ENCODE measurements around the gene ANKRD35. TPM values are rescaled to one million over a fixed set of nuclear protein-coding genes. Genes with fewer than 3 reads are reported as not detected.

The ANKRD35 gene
- total and polyA plus RNA-seq, 2 experiments from 2014 or later, result 0.77 TPM; not detected in 1

DNA sequence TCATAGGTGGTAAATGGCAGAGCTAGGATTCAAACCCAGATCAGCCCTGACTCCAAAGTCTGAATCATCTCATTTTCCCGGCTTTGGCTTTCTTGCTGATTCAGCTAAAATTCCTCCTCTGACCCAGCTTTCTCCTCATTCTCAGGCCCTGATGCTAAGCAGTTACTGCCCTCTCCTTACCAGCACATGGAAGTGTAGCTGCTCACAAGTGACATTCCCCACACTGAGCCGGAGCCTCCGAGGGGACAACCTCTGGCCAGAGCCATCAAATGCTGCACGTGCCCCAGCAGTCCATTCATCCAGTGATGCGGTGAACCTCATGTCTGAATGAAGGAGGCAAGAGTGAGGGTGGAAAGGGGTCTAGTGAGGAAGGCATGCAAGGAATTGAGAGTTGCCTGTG is 13.1 kb upstream of the ANKRD35 start:
- no peak for TF ChIP-seq CTCF (IDR thresholded peaks at IDR 0.05; ENCODE audit: low read depth, low read length)
- Histone ChIP-seq H3K27ac (no peak overlapping the region), H3K4me3 (no peak overlapping the region), H3K9me3 (ENCODE audit: low read depth) (no peaks in the 10 kb centered on the region), H3K4me1 (ENCODE audit: low read depth) (no peaks in the 10 kb centered on the region), H3K36me3 (no peaks in the 10 kb centered on the region), H3K27me3 (no peaks in the 10 kb centered on the region)
- DNase-seq (ENCODE audit: low read depth in 1 of 2, low spot score in 1 of 2), result no peak

DNA sequence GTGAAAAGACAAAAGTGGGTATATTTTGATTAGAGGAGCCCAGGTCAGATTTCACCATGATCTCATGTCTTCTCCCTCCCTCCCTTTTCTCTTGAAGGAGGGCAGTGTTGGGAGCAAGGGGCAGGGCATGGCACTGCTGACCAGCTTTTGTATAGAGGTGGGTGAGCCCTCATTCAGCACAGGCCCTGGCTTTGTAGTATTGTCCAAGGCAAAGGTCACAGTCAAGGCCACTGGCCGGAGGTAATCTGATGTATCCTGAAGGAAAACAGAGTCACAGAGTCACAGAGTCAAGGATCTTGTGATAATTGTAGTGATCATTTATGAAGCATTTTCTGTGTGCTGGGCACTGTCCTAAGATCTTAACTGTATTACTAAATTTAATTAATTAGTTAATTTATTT is 12.3 kb upstream of the ANKRD35 start:
- no peak for DNase-seq (ENCODE audit: low read depth in 1 of 2, low spot score in 1 of 2)
- no peaks in the 10 kb centered on the region for H3K36me3 ChIP-seq
- H3K4me3 ChIP-seq, result no peak overlapping the region
- H3K4me1 ChIP-seq (ENCODE audit: low read depth), result peaks cover 4% of the 10 kb centered on the region
- no peak for TF ChIP-seq CTCF (IDR thresholded peaks at IDR 0.05; ENCODE audit: low read depth, low read length)
- no peaks in the 10 kb centered on the region for H3K9me3 ChIP-seq (ENCODE audit: low read depth)
- H3K27ac ChIP-seq, result no peak overlapping the region
- no peaks in the 10 kb centered on the region for H3K27me3 ChIP-seq

- no peak for DNase-seq (ENCODE audit: low read depth in 1 of 2, low spot score in 1 of 2)
- no peaks in the 10 kb centered on the region for H3K36me3 ChIP-seq
- H3K27ac ChIP-seq, result no peak overlapping the region
- no peak overlapping the region for H3K4me3 ChIP-seq
- peaks cover 18% of the 10 kb centered on the region for H3K4me1 ChIP-seq (ENCODE audit: low read depth)
- H3K27me3 ChIP-seq, result no peaks in the 10 kb centered on the region
- TF ChIP-seq CTCF (IDR thresholded peaks at IDR 0.05; ENCODE audit: low read depth, low read length), result no peak
- no peaks in the 10 kb centered on the region for H3K9me3 ChIP-seq (ENCODE audit: low read depth)
These were observed 9.8 kb upstream of the ANKRD35 start for GRCh38 chr1:145895471-145895870.

- Histone ChIP-seq H3K27me3 (no peaks in the 10 kb centered on the region), H3K4me1 (ENCODE audit: low read depth) (peaks cover 18% of the 10 kb centered on the region), H3K4me3 (no peak overlapping the region), H3K9me3 (ENCODE audit: low read depth) (no peaks in the 10 kb centered on the region), H3K27ac (no peak overlapping the region), H3K36me3 (no peaks in the 10 kb centered on the region)
- TF ChIP-seq CTCF (IDR thresholded peaks at IDR 0.05; ENCODE audit: low read depth, low read length), result no peak
- no peak for DNase-seq (ENCODE audit: low read depth in 1 of 2, low spot score in 1 of 2)
These were observed 7.8 kb upstream of the ANKRD35 start for GRCh38 chr1:145893306-145894055.

DNA sequence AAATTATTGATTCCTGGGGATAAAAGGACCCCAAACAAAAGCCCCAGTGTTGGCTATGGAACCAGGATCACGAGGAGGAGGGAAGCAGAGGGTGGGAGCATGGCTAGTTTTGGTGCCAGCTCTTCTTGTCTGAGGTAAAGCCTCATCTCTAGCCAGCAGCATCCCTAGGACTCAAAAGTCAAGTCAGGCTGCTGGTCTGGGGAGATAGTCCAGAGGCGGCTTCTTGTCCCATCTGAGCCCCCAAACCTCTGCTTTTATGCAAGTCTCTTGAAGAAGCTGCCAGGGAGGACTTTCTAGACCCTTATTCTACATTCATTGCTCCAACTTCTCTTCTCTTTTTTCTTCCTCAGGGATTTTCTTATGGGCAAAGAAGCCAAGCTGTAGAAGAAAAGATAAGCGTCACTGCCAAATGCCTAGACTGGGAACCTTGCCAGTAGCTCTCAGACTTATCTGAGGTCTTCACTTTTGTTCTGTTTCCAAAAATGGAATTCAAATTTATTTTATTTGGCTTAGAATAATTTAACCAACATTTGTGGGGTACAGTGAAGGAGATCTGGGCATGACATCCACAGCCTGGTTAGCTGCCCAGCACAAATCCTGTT is 6.9 kb upstream of the ANKRD35 start:
- Histone ChIP-seq H3K27me3 (no peaks in the 10 kb centered on the region), H3K4me3 (peak overlapping the region; percentile 0), H3K36me3 (no peaks in the 10 kb centered on the region), H3K27ac (peak overlapping the region; percentile 83), H3K4me1 (ENCODE audit: low read depth) (peaks cover 18% of the 10 kb centered on the region), H3K9me3 (ENCODE audit: low read depth) (no peaks in the 10 kb centered on the region)
- DNase-seq (ENCODE audit: low read depth in 1 of 2, low spot score in 1 of 2), result peak; percentile 27 to 84
- TF ChIP-seq CTCF (IDR thresholded peaks at IDR 0.05; ENCODE audit: low read depth, low read length), result no peak
